HCT116 (cell line): ENCODE results near the gene LILRB1. TPM values are rescaled to one million over a fixed set of nuclear protein-coding genes. Genes with fewer than 3 reads are reported as not detected.
"Not testable (repeated sequence)": the region's sequence is repeated elsewhere in the genome, so short reads cannot be mapped to it uniquely, and the experiment has no call there.

ENCODE experiments used
- ATAC-seq: fragments of 200-7000 bp; cut with Tn5 transposase; 2 replicates; pipeline ENCODE4 v1.9.1; 2020; ENCODE audit warnings: mild to moderate bottlenecking, moderate library complexity
- BruUV-seq: library from RNA; stranded (reverse); fragments of 400-500 nt; replicated peaks from 2 replicates; lab custom pipeline; 2021; lab: Mats Ljungman, UMichigan
- CTCF ChIA-PET: fragments of 300-600 bp; sonication (Branson Sonifier 250); formaldehyde crosslinking; loops from one replicate; lab custom pipeline; 2021; ENCODE audit warnings: antibody characterized with exemption; lab: Charles Lee
- POLR2A ChIA-PET: fragments of 300-600, 350-600 bp; sonication (Branson Sonifier 250); formaldehyde crosslinking; loops from one replicate; lab custom pipeline; 2021; ENCODE audit warnings: antibody characterized with exemption; lab: Charles Lee
- RAD21 ChIA-PET, 2 experiments: fragments of 300-600 bp; sonication (Branson Sonifier 250); formaldehyde crosslinking; loops; one replicate each; lab custom pipeline; 2023; ENCODE audit warnings: low total read pairs in 2 of 2; ENCODE audit not compliant: uncharacterized antibody in 2 of 2, unreplicated experiment in 2 of 2, low non-redundant PET in 1 of 2; lab: Charles Lee
- DNase-seq: peaks from one replicate; pipeline ENCODE4 v3.0.0-alpha.2; 2010; ENCODE audit warnings: low read depth, low spot score
- H2AFZ ChIP-seq: fragments of 200-600 bp; shearing (Covaris generic), sonication (generic); 2 replicates; pipeline ENCODE4 v1.6.1; 2017; ENCODE audit warnings: low read depth, mixed run types, mixed read lengths, antibody characterized with exemption, low read length; ENCODE audit not compliant: poor library complexity, severe bottlenecking
- H3K27ac ChIP-seq: 2 replicates; pipeline ENCODE4 v1.5.1; 2012; ENCODE audit warnings: low read depth, low read length
- H3K27me3 ChIP-seq: fragments of 200-600 bp; sonication (generic); 2 replicates; pipeline ENCODE4 v1.6.1; 2016; ENCODE audit warnings: mixed run types, low read length, mixed read lengths; ENCODE audit not compliant: insufficient read depth
- H3K36me3 ChIP-seq, 2 experiments: fragments of 200-500 bp in 1 of 2; fragments of 200-600 bp in 1 of 2; sonication (Bioruptor generic) in 1 of 2; sonication (generic) in 1 of 2; 2 replicates each; pipeline versions ENCODE4 v1.5.1 to v1.6.1; 2014 to 2016; ENCODE audit warnings: low read length in 2 of 2, inconsistent platforms in 1 of 2, mixed read lengths in 1 of 2, mixed run types in 1 of 2; ENCODE audit not compliant: insufficient read depth in 2 of 2, control insufficient read depth in 1 of 2
- H3K4me1 ChIP-seq, 2 experiments: fragments of 200-600 bp in 1 of 2; sonication (generic) in 1 of 2; 2 replicates each; pipeline versions ENCODE4 v1.5.1 to v1.6.1; 2012 to 2017; ENCODE audit warnings: low read length in 2 of 2, inconsistent platforms in 1 of 2, mild to moderate bottlenecking in 1 of 2, mixed read lengths in 1 of 2, mixed run types in 1 of 2, moderate library complexity in 1 of 2; ENCODE audit not compliant: insufficient read depth in 2 of 2, control insufficient read depth in 1 of 2
- H3K4me2 ChIP-seq: fragments of 200-600 bp; sonication (generic); 2 replicates; pipeline ENCODE4 v1.6.1; 2017; ENCODE audit warnings: mixed run types, low read length, mixed read lengths
- H3K4me3 ChIP-seq, 2 experiments: fragments of 200-600 bp in 1 of 2; sonication (generic) in 1 of 2; replicated peaks in 1 of 2; 2 replicates each; pipeline ENCODE4 v1.5.1; 2011 to 2016; ENCODE audit warnings: low read length in 2 of 2, control low read depth in 1 of 2, low read depth in 1 of 2, mild to moderate bottlenecking in 1 of 2, mixed read lengths in 1 of 2, mixed run types in 1 of 2
- H3K79me2 ChIP-seq: fragments of 200-600 bp; sonication (generic); 2 replicates; pipeline ENCODE4 v1.6.1; 2017; ENCODE audit warnings: mild to moderate bottlenecking, mixed run types, low read length, moderate library complexity, mixed read lengths; ENCODE audit not compliant: insufficient read depth
- H3K9ac ChIP-seq: fragments of 200-600 bp; sonication (generic); 2 replicates; pipeline ENCODE4 v1.6.1; 2016; ENCODE audit warnings: low read length, mixed read lengths
- H3K9me2 ChIP-seq: fragments of 200-600 bp; sonication (generic), shearing (Covaris generic); 2 replicates; pipeline ENCODE4 v1.6.1; 2017; ENCODE audit warnings: mixed run types, mild to moderate bottlenecking, moderate library complexity; ENCODE audit not compliant: insufficient read depth
- H3K9me3 ChIP-seq, 2 experiments: fragments of 200-500 bp in 1 of 2; fragments of 200-600 bp in 1 of 2; sonication (Bioruptor generic) in 1 of 2; sonication (generic) in 1 of 2; 2 replicates each; pipeline ENCODE4 v1.6.1; 2014 to 2017; ENCODE audit warnings: low read length in 2 of 2, mixed read lengths in 2 of 2, inconsistent platforms in 1 of 2, low read depth in 1 of 2, mild to moderate bottlenecking in 1 of 2, mixed run types in 1 of 2, moderate library complexity in 1 of 2; ENCODE audit not compliant: control insufficient read depth in 1 of 2, insufficient read depth in 1 of 2
- H4K20me1 ChIP-seq: fragments of 200-600 bp; sonication (generic), shearing (Covaris generic); 2 replicates; pipeline ENCODE4 v1.6.1; 2017; ENCODE audit warnings: mixed run types, mild to moderate bottlenecking, moderate library complexity; ENCODE audit not compliant: insufficient read depth
- EGR1 ChIP-seq: IDR thresholded peaks from 2 replicates; pipeline ENCODE4 v1.6.1; 2012; ENCODE audit warnings: low read depth
- EZH2 ChIP-seq: fragments of 200-600 bp; sonication (generic); IDR thresholded peaks from 2 replicates; pipeline ENCODE4 v1.6.1; 2017; ENCODE audit warnings: antibody characterized with exemption, mixed run types
- SIN3A ChIP-seq: IDR thresholded peaks from 2 replicates; pipeline ENCODE4 v1.6.1; 2012; ENCODE audit warnings: low read depth
- SRF ChIP-seq: IDR thresholded peaks from 2 replicates; pipeline ENCODE4 v1.6.1; 2012; ENCODE audit warnings: low read depth
- intact Hi-C: fragments of 100-400 bp; cut with micrococcal nuclease; formaldehyde crosslinking; loops from 2 replicates; pipeline ENCODE4 v1.10.0; 2022
- total RNA-seq: library from RNA; stranded (reverse); gene quantifications from one replicate; pipeline ENCODE4 v1.2.1, GENCODE V29; 2021; ENCODE audit not compliant: unreplicated experiment
- TF ChIP-seq, protein P1 (sequence below): IDR thresholded peaks from 2 replicates; pipeline ENCODE4 v1.6.1; 2012

LILRB1 gene
- total RNA-seq, 1 experiment from 2014 or later: not detected

DNA sequence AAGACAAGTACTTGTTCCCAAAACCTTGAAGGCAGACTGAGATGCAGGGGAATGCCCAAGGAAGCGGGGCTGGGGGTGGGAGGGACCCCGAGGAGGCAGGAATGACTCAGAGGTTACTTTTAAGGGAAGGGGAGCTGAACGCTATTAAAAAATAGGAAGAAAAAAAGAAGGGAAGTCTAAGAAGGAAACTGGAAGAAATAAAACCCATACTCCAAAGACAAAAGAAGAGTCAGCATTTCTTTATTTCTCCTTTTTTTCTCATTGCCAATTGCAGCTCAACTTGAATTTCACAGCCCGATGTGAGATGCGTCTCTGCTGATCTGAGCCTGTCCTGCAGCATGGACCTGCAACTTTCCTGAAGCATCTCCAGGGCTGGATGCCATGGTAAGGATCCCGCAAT is 13.3 kb downstream of the LILRB1 start:
- H3K9me3 ChIP-seq, H3K27ac ChIP-seq, DNase-seq, H4K20me1 ChIP-seq, H2AFZ ChIP-seq, CTCF ChIA-PET, H3K4me1 ChIP-seq, H3K9me2 ChIP-seq, H3K79me2 ChIP-seq, H3K36me3 ChIP-seq, H3K4me2 ChIP-seq, RAD21 ChIA-PET, H3K4me3 ChIP-seq, POLR2A ChIA-PET, BruUV-seq, intact Hi-C loops, H3K9ac ChIP-seq, ATAC-seq: not testable (repeated sequence)
- H3K27me3 ChIP-seq: peaks cover 32% of the 10 kb centered on the region

DNA sequence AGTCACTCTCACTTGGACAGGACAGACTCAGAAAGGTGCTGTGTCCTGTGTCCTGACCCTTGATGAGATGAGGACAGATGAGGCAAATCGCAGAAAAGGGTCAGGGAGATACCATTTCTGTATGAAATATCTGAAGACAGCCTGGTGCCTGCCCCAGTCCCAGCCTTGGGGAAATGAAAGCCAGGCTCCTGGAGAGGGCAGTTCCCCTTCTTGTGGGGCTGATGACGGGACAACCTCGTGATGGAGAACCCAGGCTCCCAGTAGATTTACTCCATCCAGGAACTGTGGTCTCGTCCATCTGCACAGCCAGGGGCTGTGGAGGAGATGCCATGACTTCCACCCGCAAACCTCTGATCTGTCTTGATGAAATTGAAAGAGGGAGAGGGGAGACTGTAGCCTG is 13.8 kb downstream of the LILRB1 start:
- CTCF ChIA-PET: no interaction called here
- ATAC-seq (no peak), DNase-seq (no peak)
- no peaks in the 10 kb centered on the region for H3K36me3 ChIP-seq
- H3K79me2 ChIP-seq: no peaks in the 10 kb centered on the region
- H3K9me3 ChIP-seq: no peaks in the 10 kb centered on the region
- POLR2A ChIA-PET: no interaction called here
- no peaks in the 10 kb centered on the region for H4K20me1 ChIP-seq
- no peaks in the 10 kb centered on the region for H3K4me1 ChIP-seq
- intact Hi-C loops: no loop called here
- BruUV-seq: no TSS peak
- H3K4me2 ChIP-seq: no peak overlapping the region
- H3K9me2 ChIP-seq: no peaks in the 10 kb centered on the region
- H3K4me3 ChIP-seq: no peak overlapping the region
- TF ChIP-seq SIN3A (no peak), EGR1 (no peak), SRF (no peak), EZH2 (no peak)
- TF ChIP-seq, protein P1, sequence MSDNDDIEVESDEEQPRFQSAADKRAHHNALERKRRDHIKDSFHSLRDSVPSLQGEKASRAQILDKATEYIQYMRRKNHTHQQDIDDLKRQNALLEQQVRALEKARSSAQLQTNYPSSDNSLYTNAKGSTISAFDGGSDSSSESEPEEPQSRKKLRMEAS: no peak
- H3K27ac ChIP-seq: no peak overlapping the region
- no peak overlapping the region for H3K9ac ChIP-seq
- H3K27me3 ChIP-seq: peaks cover 32% of the 10 kb centered on the region
- H2AFZ ChIP-seq: no peak overlapping the region
- RAD21 ChIA-PET: no interaction called here
